Tibial nerve (tissue), 4 donors: ENCODE data around the gene TBC1D8. TPM values are rescaled to one million over a fixed set of nuclear protein-coding genes. Genes with fewer than 3 reads are reported as not detected.
A peak's percentile ranks its signal among the peaks of the same experiment; 100 is the strongest.

Source experiments
- DNase-seq, 2 donors: peaks; one replicate each; pipeline ENCODE4 v3.0.0-alpha.2; 2019; ENCODE audit warnings: low spot score in 2 of 2
- H3K27ac ChIP-seq, 4 donors: fragments of 200-600 bp; sonication (generic) in 3 of 4; one replicate each; pipeline ENCODE4 v1.5.1; 2017 to 2019; ENCODE audit warnings: mild to moderate bottlenecking in 1 of 4
- H3K27me3 ChIP-seq, 2 donors: fragments of 200-600 bp; sonication (generic) in 1 of 2; one replicate each; pipeline versions ENCODE4 v1.5.1 to v1.6.0; 2017 to 2019
- H3K36me3 ChIP-seq, 3 donors: fragments of 200-600 bp; sonication (generic); one replicate each; pipeline ENCODE4 v1.5.1; 2018 to 2019
- H3K4me1 ChIP-seq, 4 donors: fragments of 200-600 bp; sonication (generic) in 3 of 4; one replicate each; pipeline ENCODE4 v1.5.1; 2017 to 2019
- H3K4me3 ChIP-seq, 4 donors: fragments of 200-600 bp; sonication (generic) in 3 of 4; one replicate each; pipeline ENCODE4 v1.5.1; 2017 to 2019; ENCODE audit warnings: mild to moderate bottlenecking in 1 of 4, moderate library complexity in 1 of 4
- H3K9me3 ChIP-seq, 4 donors: fragments of 200-600 bp; sonication (generic) in 3 of 4; one replicate each; pipeline ENCODE4 v1.5.1; 2017 to 2019
- EP300 ChIP-seq, 2 donors: sonication (generic); formaldehyde crosslinking; IDR thresholded peaks; one replicate each; pipeline ENCODE4 v1.6.1; 2017; ENCODE audit warnings: antibody characterized with exemption in 2 of 2, mild to moderate bottlenecking in 1 of 2
- POLR2A ChIP-seq, 2 donors: fragments of 450-650 bp; IDR thresholded peaks; one replicate each; pipeline ENCODE4 v1.6.1; 2017; ENCODE audit warnings: antibody characterized with exemption in 2 of 2, mild to moderate bottlenecking in 2 of 2, moderate library complexity in 2 of 2
- WGBS, 2 donors: methylation state at CpG; one replicate each; pipeline ENCODE4 v1.1.5; 2018; 5-methylcytosine and 5-hydroxymethylcytosine counted together
- total RNA-seq, 4 donors: library from RNA; depleted of rRNA; stranded (reverse); fragments of >200 nt; gene quantifications; one replicate each; pipeline ENCODE4 v1.1.0, GENCODE V29; 2016
- TF ChIP-seq, protein P1 (sequence below), 5 experiments: fragments of 200-600 bp in 3 of 5; fragments of 450-650 bp in 2 of 5; sonication (generic) in 3 of 5; IDR thresholded peaks; one replicate each; pipeline ENCODE4 v1.5.1; 2016 to 2019; ENCODE audit warnings: antibody characterized with exemption in 5 of 5, mild to moderate bottlenecking in 3 of 5, moderate library complexity in 2 of 5

Gene TBC1D8
- total RNA-seq, 4 donors from 2014 or later = 42.4 to 87.9 (median 47.3) TPM

DNA sequence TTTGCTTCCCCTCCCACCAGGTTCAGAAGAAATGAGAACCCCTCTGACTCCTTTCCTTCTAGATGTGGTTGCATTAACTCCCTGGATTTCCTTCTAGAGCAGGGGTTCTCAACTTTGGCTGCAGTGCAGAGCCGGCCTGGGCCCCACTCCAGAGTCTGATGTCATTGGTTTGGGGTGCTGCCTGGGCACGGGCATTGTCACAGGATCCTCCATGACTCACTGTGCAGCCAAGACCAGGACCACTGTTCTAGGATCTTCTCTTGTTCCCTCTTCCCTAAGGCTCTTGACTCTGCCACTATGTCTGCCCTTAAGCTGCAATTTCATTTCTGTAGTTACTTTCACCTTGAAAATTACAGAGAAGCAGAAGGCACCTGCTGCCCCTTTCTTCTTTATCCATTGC, 31.8 kb downstream of the TBC1D8 start:
- Histone ChIP-seq H3K36me3 (no peaks in the 10 kb centered on the region), H3K4me3 (no peak overlapping the region), H3K27me3 (no peaks in the 10 kb centered on the region), H3K27ac (peak overlapping the region in 2 of 4 donors; percentile 71 to 85), H3K9me3 (no peaks in the 10 kb centered on the region), H3K4me1 (peaks cover 0 to 56% (median 37%) of the 10 kb centered on the region in 4 donors)
- 45 to 49% methylated on average over 2 of the region's 2 CpGs for WGBS, 2 donors
- TF ChIP-seq, protein P1, sequence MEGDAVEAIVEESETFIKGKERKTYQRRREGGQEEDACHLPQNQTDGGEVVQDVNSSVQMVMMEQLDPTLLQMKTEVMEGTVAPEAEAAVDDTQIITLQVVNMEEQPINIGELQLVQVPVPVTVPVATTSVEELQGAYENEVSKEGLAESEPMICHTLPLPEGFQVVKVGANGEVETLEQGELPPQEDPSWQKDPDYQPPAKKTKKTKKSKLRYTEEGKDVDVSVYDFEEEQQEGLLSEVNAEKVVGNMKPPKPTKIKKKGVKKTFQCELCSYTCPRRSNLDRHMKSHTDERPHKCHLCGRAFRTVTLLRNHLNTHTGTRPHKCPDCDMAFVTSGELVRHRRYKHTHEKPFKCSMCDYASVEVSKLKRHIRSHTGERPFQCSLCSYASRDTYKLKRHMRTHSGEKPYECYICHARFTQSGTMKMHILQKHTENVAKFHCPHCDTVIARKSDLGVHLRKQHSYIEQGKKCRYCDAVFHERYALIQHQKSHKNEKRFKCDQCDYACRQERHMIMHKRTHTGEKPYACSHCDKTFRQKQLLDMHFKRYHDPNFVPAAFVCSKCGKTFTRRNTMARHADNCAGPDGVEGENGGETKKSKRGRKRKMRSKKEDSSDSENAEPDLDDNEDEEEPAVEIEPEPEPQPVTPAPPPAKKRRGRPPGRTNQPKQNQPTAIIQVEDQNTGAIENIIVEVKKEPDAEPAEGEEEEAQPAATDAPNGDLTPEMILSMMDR (IDR thresholded peaks at IDR 0.05) = no peak
- TF ChIP-seq EP300 (IDR thresholded peaks at IDR 0.05) (no peak), POLR2A (IDR thresholded peaks at IDR 0.05) (no peak)
- DNase-seq = no peak

DNA sequence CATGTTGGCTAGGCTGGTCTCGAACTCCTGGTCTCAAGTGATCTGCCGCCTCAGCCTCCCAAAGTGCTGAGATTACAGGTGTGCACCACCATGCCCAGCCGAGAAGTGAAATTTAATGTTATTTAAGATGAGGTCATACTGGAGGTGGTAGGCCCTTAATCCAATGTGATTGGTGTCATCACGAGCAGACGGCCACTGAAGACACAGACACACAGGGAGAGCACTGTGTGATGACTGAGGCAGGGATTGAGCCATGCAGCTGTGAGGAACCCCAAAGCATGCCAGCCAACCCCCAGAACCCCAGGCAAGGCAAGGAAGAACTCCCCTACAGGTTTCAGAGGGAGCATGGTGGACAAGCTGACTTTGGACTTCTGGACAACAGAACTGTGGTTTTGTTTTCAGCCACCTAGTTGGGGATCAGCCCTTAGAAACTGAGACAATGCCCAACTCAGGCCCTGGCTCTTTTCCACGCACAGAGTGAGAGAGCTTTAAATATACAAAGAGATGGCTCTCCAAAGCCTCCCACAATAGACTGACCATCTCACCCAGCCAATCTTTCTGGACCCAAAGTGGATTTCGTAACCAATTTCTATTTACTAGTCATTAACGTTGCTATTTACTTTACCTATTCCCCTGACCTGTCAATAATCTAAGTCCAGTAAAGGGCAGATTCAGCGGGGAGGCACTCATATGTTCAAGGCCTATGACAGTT, 34.2 kb downstream of the TBC1D8 start:
- WGBS, 2 donors = 93 to 95% methylated on average over 9 of the region's 9 CpGs

DNA sequence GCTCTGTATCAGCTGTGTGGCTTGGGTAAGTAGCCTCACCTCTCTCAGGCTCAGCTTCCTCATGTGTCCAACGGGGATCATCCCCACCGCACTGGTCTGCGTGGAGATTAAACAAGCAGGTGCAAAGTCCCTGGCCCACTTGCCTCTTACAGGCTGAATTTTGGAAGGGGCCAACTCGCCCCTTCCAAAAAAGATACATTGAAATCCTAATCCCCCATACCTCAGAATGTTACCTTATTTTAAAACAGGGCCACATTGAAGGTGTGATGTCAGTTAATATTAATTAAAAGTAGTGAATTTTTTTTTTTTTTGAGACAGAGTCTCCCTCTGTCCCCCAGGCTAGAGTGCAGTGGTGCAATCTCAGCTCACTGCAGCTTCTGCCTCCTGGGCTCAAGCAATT, 34.8 kb downstream of the TBC1D8 start:
- no peaks in the 10 kb centered on the region for H3K36me3 ChIP-seq
- TF ChIP-seq, protein P1 (IDR thresholded peaks at IDR 0.05) = no peak
- TF ChIP-seq POLR2A (IDR thresholded peaks at IDR 0.05) = no peak
- TF ChIP-seq EP300 (IDR thresholded peaks at IDR 0.05) = no peak
- H3K4me1 ChIP-seq = peaks cover 0 to 54% (median 29%) of the 10 kb centered on the region in 4 donors
- WGBS, 2 donors = 78 to 85% methylated on average over 4 of the region's 4 CpGs
- no peaks in the 10 kb centered on the region for H3K27me3 ChIP-seq
- H3K4me3 ChIP-seq = no peak overlapping the region
- no peak for DNase-seq
- no peaks in the 10 kb centered on the region for H3K9me3 ChIP-seq
- H3K27ac ChIP-seq = no peak overlapping the region

More for the DNA sequence above, 34.2 kb downstream of the TBC1D8 start:
- Histone ChIP-seq H3K27me3 (no peaks in the 10 kb centered on the region), H3K4me3 (no peak overlapping the region), H3K36me3 (no peaks in the 10 kb centered on the region), H3K27ac (no peak overlapping the region), H3K4me1 (peaks cover 0 to 55% (median 28%) of the 10 kb centered on the region in 4 donors), H3K9me3 (no peaks in the 10 kb centered on the region)
- TF ChIP-seq EP300 (IDR thresholded peaks at IDR 0.05) (no peak), POLR2A (IDR thresholded peaks at IDR 0.05) (no peak)
- TF ChIP-seq, protein P1 (IDR thresholded peaks at IDR 0.05) = no peak
- DNase-seq = no peak

DNA sequence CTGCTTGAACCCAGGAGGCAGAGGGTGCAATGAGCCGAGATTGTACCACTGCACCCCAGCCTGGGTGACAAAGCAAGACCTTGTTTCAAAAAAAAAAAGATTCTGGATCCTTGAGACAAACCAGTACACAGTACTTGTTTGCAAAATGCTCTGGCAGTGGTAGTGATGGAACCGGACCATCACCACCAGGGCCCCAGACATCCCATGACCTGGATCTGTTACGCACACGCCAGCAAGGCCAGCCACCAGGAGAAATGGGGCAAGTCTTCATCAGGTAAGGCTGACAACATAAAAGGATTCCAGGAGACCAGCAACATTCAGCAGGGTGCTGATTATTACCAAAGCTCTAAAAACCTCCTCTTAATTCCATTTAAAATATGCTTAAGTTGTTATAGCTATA, 35.5 kb downstream of the TBC1D8 start:
- Histone ChIP-seq H3K4me1 (peaks cover 0 to 51% (median 24%) of the 10 kb centered on the region in 4 donors), H3K36me3 (no peaks in the 10 kb centered on the region), H3K9me3 (no peaks in the 10 kb centered on the region), H3K27ac (no peak overlapping the region), H3K4me3 (no peak overlapping the region), H3K27me3 (no peaks in the 10 kb centered on the region)
- no peak for DNase-seq
- WGBS, 2 donors = 86 to 91% methylated on average over 4 of the region's 4 CpGs
- TF ChIP-seq, protein P1 (IDR thresholded peaks at IDR 0.05) = no peak
- TF ChIP-seq POLR2A (IDR thresholded peaks at IDR 0.05) = no peak
- TF ChIP-seq EP300 (IDR thresholded peaks at IDR 0.05) = no peak

DNA sequence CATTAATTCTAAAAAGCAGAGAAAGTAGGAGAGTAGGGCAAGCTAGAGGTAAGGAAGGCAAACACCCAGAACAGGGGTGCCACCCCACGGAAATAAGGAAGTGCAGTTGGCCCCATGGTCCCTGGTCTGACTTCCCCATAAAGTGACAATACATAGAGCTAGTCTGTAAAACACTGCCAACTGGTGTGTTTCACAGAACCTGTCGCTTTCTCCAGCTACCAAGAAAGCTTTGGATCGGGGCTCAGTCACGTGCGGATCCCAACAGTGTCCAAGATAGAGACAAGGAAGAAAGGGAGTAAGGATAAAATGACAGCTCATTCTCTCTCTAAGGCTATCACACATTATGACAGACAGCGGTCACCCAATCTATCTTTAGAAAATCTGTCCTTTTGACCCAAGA, 36.4 kb downstream of the TBC1D8 start:
- DNase-seq = no peak
- WGBS, 2 donors = 69 to 79% methylated on average over 6 of the region's 6 CpGs

More for the DNA sequence above, 36.4 kb downstream of the TBC1D8 start:
- TF ChIP-seq, protein P1 (IDR thresholded peaks at IDR 0.05) = no peak
- TF ChIP-seq EP300 (IDR thresholded peaks at IDR 0.05) (no peak), POLR2A (IDR thresholded peaks at IDR 0.05) (no peak)
- Histone ChIP-seq H3K9me3 (no peaks in the 10 kb centered on the region), H3K36me3 (no peaks in the 10 kb centered on the region), H3K4me1 (peaks cover 0 to 51% (median 19%) of the 10 kb centered on the region in 4 donors), H3K27me3 (no peaks in the 10 kb centered on the region), H3K4me3 (no peak overlapping the region), H3K27ac (no peak overlapping the region)
